B cell (primary cell): ENCODE data around the gene ACMSD.

ENCODE experiments used
- CTCF ChIP-seq: fragments of 200-600 bp; IDR thresholded peaks from one replicate; pipeline ENCODE4 v1.8.0; 2022; ENCODE audit warnings: antibody characterized with exemption, mild to moderate bottlenecking
- EZH2 ChIP-seq: IDR thresholded peaks from 2 replicates; pipeline ENCODE4 v1.6.1; 2012; ENCODE audit warnings: borderline replicate concordance, low read depth, mild to moderate bottlenecking, moderate library complexity, low read length; ENCODE audit not compliant: insufficient read depth, poor library complexity, severe bottlenecking

- no peak for TF ChIP-seq EZH2
- TF ChIP-seq CTCF, result no peak
These were observed 34.7 kb downstream of the ACMSD start for GRCh38 chr2:134873152-134873551.
